Right hindlimb (tissue), 1 donor: ENCODE results near the gene UACA.
"Not testable (repeated sequence)": the region's sequence is repeated elsewhere in the genome, so short reads cannot be mapped to it uniquely, and the experiment has no call there.

ENCODE experiments used
- DNase-seq: peaks from one replicate; pipeline ENCODE4 v3.0.0-alpha.2; 2018

The UACA gene, protein sequence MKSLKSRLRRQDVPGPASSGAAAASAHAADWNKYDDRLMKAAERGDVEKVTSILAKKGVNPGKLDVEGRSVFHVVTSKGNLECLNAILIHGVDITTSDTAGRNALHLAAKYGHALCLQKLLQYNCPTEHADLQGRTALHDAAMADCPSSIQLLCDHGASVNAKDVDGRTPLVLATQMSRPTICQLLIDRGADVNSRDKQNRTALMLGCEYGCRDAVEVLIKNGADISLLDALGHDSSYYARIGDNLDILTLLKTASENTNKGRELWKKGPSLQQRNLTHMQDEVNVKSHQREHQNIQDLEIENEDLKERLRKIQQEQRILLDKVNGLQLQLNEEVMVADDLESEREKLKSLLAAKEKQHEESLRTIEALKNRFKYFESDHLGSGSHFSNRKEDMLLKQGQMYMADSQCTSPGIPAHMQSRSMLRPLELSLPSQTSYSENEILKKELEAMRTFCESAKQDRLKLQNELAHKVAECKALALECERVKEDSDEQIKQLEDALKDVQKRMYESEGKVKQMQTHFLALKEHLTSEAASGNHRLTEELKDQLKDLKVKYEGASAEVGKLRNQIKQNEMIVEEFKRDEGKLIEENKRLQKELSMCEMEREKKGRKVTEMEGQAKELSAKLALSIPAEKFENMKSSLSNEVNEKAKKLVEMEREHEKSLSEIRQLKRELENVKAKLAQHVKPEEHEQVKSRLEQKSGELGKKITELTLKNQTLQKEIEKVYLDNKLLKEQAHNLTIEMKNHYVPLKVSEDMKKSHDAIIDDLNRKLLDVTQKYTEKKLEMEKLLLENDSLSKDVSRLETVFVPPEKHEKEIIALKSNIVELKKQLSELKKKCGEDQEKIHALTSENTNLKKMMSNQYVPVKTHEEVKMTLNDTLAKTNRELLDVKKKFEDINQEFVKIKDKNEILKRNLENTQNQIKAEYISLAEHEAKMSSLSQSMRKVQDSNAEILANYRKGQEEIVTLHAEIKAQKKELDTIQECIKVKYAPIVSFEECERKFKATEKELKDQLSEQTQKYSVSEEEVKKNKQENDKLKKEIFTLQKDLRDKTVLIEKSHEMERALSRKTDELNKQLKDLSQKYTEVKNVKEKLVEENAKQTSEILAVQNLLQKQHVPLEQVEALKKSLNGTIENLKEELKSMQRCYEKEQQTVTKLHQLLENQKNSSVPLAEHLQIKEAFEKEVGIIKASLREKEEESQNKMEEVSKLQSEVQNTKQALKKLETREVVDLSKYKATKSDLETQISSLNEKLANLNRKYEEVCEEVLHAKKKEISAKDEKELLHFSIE (N-terminal part only)

DNA sequence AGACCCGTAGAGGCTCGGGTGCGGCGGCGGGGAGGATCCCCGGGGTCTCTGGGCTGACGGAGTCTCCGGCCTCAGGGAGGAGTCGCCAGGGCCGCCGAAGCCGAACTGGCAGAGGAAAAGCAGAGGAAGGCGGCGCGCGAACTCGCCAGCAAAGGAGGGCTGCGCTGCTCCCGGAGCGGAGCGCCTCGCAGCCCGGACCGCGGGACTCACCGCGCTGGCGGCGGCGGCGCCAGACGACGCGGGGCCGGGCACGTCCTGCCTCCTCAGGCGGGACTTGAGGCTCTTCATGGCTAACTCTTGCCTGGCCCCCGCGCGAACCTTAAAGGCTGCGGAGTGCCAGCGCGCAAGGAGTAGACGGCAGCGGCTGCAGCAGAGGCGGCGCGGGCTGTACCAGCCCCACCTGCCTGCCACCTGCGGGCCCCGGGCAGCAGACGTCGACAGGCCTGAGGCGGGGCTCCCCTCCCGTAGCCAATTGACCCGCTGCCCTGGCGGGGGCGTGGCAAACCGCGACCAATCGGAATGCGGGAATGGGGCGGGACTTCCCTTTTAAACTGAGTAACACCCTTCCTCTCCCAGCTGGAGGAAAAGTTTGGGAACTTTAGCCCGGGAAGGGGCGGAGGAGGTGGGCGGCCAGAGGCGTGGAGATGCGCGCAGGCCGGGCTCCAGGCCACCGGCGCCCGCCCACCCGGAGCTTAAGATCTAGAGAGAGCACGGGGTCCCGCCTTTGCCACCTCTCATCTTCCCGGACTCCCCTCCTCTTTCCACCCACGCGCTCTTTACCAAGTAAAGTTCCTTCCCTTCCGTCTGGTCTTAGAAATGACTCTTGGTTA is at the start of gene UACA:
UACA (minus strand) TSS at position 439 of the 830 bp plus-strand sequence; CDS start at position 288, 151 bp downstream.
- peak; percentile 99 for DNase-seq

DNA sequence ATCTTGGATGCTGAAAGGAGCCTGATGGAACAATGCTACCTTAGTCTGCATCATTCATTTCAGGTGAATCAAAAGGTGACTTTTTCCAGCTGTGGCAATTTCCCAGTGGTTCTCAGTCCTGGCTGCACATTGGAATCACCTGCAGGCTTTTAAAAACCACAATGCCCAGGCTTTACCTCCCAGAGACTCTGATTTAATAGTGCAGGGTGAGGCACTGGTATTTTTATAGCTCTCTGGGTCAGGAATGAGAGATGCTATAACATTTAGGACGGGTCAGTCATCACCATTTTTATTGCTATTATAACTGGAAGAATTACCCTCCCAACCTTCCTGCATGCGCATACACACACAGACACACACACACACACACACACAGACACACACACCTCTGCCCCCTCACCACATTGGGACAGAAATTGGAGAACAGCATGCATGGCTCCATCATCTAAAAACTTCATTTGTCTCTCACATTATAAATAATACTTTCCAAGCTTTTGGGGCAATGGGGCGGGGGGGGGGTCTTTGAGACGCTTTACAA is 49.5 kb upstream of the UACA start:
- DNase-seq, result no peak

DNA sequence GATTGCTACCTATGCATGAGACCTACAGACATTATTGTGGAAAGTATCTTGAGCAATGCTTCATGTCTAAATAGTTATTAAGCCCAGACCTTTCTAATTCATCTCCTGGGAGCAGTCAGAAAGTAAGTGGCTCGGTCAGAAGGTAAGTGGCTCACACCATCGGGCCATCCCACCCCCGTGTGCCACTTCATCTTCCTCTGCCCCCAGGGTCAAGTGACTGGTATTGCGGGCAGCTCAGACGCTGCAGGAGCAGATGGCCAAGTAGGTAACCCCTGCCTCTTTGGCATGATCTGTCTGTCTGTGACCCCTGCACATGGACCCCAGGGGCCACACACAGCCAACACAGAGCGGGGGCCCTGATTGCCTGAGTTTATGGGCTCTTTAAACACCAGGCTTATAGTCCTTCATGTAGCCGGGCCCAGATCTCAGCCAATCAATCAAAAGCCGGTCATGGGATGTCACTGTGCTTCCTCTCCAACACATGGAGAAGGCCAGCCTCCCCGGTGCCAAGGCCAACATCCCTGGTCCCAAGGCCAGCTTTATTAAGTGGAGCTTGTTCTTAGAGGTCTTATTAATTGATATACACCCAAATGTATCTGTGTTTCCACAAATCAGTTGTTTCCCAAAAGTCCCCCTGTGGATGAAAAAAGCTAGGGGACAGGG is 47.7 kb upstream of the UACA start:
- no peak for DNase-seq

DNA sequence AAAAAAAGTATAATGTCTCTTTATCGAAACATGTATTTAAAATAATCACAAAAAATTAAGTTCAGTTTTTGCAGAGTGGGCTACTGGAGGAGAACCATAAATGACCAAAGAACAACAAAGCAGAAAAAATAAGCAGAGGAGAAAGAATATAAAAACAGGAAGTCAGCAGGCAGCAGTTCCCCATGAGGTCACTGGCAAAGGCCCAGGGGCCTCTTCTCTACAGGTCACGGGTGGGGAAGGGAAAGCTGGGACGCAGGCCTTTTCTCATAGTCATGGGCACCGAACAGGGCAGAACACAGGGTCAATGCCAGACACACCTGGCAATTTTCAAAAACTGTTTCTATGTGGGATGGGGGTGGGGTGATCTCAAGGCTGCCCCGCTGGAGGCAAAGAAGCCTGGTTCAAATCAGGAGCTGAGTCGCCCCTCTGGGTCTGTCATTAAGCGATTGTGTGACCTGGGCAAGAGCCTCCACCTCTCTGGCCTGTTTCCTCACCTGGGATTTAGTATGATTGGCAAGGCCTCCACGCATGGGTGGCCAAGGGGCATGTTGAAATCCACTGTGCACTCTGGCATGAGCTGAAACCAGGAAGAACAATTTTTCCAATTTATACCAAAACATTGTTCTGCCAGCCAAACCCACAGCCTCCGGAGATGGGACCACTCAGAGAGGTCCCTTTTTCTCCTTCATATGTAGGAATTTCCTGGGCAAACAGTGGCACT is 43.8 kb upstream of the UACA start:
- peak; percentile 47 for DNase-seq

DNA sequence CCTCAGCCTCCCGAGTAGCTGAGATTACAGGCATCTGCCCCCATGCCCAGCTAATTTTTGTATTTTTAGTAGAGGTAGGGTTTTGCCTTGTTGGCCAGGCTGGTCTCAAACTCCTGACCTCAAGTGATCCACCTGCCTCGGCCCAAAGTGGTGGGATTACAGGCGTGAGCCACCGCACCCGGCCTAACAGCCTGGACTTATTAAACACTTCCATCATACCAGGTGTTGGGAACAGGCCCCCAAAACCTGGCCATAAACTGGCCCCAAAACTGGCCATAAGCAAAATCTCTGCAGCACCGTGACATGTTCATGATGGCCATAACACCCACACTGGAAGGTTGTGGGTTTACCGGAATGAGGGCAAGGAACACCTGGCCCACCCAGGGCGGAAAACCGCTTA is 41.0 kb upstream of the UACA start:
- DNase-seq, result not testable (repeated sequence)

DNA sequence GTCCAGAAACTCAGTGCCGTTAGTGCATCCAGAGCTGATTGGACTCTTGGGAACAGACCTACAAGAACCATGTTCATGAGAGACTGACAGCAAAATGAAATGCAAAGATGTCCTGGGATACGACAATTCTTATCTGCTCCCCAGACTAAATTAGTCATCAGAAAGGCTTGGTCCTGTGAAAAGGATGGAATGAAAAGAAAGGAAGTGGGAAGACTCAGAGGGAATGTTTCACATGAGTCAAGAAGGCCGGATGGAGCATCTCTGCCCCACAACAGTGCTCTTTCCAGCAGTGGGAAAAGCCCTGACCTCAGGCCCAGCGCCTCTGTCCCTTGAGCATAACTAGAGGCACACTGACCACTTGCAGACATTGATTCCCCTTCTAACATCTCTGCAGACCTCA is 39.3 kb upstream of the UACA start:
- DNase-seq, result no peak

DNA sequence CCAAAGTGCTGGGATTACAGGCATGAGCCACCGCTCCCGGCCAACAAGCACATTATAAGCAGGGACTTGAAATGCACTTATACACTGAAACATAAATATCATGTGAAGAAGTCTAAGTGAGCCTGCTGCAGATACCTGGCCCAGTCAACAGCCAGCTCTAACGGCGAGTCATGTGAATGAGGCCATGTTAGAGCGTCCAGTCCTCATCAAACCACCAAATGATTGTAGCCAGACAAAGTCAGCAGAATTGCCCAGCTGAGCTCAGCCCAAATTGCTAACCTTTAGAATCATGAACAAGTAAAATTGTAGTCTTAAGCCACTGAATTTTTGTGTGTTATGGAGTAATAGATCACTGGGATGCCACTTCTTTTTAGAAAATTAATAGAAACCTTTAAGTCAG is 37.8 kb upstream of the UACA start:
- DNase-seq, result no peak

DNA sequence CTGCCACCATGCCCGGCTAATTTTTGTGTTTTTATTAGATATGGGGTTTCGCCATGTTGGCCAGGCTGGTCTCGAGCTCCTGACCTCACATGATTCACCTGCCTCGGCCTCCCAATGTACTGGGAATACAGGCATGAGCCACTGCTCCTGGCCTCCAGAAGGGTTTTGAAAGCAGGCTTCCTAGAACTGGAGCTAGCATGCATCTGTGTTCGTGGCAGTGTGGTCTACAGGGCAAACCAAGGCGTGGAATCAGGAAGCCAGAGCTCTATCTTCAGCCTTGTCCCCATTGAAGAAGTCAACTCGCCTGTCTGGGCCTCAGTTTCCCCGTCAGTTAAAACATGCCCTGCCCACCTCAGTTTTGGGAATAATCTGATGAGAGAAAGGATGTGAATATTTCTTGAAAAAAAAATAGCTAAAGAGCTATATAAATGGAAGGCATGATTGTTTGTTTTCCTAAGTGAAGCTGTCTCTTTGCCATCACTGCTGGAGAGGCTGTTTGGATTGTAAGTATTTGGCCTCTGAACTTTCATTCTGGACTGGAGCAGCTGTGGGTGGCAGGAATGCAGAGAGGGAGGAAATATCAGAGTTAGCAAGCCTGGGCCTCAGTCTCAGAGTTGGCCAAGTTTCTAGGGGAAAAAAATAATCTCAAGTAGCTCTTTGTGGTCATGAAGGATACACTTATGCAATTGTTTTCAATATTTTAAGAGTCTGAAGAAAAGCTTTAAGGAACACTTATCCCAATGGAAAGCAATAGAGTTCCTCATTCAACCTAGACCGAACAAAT is 36.5 kb upstream of the UACA start:
- peak; percentile 53 for DNase-seq

DNA sequence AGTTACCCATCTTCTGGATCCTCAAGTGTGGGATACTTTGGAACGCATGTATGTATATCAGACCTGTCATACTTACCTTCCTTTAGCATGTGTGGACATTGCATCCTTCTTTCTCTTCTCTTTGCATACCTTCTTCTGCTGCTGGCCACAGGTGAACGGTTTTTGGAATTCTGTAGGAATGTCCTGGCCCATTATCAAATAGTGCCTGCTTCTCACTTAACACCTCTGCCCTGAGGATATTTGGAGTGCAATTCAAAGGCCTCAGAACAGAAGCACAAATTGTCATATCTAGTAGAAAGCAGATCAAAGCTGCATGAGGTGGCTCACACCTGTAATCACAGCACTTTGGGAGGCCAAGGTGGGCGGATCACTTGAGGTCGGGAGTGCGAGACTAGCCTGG is 34.1 kb upstream of the UACA start:
- DNase-seq, result no peak

DNA sequence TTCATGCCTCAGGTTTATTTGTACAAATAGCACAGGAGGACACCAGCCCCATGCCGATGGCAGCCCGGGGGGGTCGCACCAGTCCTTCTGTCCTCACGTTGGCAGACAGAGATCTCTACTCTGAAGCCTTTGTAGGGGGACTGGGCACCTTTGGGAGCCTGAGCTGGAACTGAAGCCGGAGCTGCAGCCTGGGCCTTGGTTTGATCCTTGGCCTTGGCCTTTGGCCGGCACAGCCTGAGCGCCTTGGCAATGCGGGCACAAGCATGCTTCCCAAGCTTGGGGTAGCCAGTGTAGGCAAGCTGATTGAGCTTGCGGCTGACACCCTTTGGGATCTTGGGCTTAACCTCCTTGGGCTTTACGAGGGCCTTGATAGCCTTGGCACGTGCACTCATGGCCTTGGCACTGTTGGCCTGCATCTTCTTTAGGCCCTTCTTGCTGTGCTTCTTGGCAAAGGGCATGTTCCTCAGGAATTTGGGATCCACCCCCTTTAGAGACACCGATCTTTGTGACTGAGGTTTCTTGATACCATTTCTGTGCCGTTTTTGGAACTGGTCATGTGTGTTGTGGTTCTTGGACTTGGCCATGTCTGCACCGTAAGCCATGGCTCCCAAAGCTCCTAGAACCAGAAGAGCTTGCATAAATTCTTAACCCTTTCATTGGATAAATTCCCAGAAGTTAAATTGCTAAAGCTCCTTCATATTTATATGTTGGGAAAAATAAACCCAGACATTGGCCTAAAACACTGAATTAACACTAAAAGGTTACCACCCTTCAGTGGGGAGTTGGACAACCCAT is 33.4 kb upstream of the UACA start:
- DNase-seq, result no peak

DNA sequence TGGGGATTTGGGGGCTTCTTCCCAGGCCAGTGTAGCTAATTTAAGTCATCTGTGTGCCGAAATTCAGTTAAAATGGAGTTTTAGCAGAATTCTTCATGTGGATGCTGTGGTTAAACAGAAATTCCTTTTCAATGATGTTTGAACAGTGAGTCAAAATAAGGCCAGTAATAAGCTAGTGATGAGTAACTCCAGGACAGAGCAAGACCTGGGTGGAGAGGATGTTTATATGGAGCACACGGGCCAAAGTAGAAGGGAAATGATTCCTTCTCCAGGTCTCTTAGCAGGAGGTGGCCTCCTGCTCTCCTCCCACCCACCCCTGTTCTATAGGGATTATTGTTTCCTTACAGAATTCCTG is 31.9 kb upstream of the UACA start:
- no peak for DNase-seq

DNA sequence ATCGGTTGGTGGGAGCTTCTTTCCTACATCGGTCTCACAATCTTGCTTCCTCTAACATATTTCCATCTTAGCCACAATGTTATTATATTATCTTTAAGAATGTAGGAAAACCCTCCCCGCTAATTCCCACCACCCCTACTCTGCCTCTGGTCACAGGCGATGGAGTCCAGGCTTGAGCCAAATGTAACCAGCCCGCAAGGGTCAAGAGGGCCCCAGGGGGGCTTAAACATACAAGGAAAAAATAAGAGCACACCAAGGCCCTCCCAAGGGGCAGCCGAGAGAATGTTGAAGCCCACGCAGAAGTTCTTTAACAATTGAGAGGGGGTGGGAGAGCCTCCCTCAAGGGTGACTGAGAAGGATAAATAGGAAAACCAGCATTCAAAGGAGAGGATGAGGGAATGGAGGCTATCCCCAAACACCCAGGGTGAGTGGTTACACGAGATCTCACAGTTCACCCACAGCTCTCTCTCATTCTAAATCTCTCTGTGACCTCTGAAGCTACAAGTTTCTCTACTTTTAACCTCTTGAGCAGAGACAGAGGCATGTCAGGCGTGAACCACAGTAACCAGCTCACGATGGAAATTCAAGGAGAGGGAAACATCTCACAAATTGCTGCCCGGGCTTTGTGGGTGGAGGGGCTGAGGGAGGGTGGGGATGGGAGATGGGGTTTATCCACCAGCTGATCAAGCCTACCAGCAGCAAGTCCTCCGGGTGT is 31.4 kb upstream of the UACA start:
- peak; percentile 41 for DNase-seq

DNA sequence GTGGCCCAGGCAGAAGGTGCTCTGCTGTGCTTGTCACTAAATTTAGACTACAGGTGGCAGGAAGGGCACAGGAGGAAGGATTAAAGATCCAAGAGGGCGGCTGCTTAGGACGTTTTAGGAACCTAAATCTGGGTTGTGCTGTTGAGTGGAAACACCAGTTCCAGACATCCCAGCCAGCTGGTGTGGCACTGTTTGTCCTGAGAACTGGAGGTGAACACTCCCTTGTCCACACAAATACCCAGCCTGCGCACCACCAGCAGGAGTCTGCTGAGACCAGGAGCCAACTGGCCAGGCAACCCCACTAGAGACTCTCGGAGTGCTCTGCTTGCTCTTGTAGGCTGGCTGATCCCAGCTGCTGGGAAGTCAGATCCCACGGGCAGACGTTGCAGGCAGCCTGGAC is 30.3 kb upstream of the UACA start:
- DNase-seq, result no peak

DNA sequence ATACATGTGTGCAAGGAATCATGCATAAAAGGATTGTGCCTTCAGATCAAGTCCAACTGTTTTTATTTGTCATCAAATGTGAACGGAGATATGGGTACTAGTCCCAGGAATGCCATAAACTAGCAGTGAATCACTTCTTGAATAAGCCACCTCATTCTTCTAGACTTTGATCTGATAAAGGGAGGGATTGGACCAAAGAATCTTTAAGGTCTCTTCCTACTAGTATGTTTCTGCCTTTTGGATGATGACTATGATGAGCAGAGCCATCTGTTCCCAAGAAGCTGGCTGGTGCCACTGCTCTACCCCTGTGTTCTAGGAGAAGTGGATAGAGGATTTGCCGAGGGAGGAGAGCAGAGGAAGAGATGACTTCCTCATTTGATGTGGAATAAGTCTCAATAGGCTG is 28.8 kb upstream of the UACA start:
- DNase-seq, result no peak

DNA sequence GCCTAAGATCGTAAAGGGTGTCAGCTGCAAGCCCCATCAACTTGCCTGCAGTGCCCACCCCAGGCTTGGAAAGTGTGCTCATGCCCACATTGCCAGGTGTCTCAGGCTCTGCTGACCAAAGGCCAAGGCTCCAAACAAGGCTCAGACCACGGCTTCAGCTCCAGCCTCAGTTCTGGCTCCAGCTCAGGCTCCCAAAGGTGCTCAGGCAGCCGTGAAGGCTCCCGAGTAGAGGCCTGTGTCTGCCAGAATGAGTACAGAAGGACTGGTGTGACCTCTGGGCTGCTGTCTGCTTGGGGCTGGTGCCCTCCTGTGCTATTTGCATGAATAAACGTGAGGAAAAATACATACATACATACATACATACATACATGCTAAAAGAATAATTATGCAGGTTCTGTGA is 27.9 kb upstream of the UACA start:
- no peak for DNase-seq

DNA sequence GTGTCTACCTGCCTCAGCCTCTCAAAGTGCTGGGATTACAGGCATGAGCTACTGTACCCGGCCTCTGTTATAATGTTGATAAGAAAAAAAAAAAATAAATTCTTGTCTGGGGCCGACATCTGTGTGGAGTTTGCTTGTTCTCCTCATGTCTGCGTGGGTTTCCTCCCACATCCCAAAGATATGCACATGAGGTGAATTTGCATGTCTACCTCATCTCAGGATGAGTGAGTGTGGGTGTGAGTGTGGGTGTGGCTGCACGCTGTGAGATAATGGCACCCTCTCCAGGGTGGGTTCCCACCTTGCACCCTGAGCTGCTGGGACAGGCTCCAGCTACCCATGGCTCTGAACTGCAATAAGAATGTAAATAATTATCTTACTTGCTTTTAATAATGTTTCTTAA is 25.9 kb upstream of the UACA start:
- DNase-seq, result no peak

DNA sequence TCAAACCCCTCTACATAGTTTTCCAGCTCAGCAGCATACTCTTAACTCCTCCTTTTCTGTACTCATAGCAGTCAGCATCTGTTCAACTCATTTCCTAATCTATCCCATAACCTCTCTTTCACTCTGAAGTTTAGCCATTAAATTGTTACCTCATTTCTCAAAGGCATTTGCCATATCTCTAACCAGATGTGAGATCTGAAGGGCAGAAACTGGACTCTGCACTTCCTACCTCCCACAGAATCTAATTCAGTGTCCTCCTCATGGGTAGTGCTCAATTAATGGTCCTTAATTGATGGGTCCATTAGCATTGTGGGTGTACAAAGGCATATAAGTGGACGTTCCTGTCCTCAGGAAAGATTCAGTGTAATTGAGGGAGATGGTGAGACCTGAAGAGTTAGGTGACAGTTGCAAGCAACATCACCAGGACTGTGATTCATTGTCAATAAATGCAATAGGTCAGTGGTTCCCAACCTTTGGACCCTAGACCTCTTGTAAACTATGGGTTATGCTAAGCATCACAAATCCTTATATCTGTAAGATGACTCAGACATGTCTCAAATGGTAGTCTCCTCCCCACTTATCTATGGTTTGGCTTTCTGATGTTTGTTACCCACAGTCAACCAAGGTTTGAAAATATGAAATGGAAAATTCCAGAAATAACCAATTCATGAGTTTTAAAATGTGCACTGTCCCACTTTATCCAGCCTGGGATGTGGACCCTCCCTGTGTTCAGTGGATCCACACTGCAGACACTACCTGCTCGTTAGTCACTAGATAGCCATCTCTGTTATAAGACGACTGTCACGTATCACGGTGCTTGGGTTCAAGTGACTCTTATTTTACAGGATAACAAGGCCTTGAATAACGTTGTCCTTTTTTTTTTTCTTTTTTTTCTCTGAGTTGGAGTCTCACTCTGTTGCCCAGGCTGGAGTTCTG is 25.0 kb upstream of the UACA start:
- DNase-seq, result no peak
